ENCODE measurements around the gene SMYD3.

- TF ChIP-seq PKNOX1 (IDR thresholded peaks at IDR 0.05) (no peak), SP1 (IDR thresholded peaks at IDR 0.05) (no peak), BHLHE40 (IDR thresholded peaks at IDR 0.05; ENCODE audit: borderline replicate concordance) (no peak), LEF1 (IDR thresholded peaks at IDR 0.05; ENCODE audit: borderline replicate concordance) (no peak), FOXK2 (IDR thresholded peaks at IDR 0.05) (no peak), NFRKB (IDR thresholded peaks at IDR 0.05) (no peak)
Measured at GRCh38 chr1:246018146-246018545, 488.9 kb downstream of the SMYD3 start.

Data from HEK293T (cell line).